Measurements from ENCODE around the gene OR9A2. TPM values are rescaled to one million over a fixed set of nuclear protein-coding genes. Genes with fewer than 3 reads are reported as not detected.
"Not testable (repeated sequence)": the region's sequence is repeated elsewhere in the genome, so short reads cannot be mapped to it uniquely, and the experiment has no call there.

Gene OR9A2
- total RNA-seq, 1 donor from 2014 or later = not detected

- FAIRE-seq = no peak
- Histone ChIP-seq H3K36me3 (ENCODE audit: control insufficient read depth, insufficient read depth, low read length) (no peaks in the 10 kb centered on the region), H3K27me3 (ENCODE audit: control insufficient read depth, insufficient read depth, low read length) (no peaks in the 10 kb centered on the region), H3K4me3 (ENCODE audit: low read depth, low read length) (no peak overlapping the region)
- no peak for TF ChIP-seq CTCF (IDR thresholded peaks at IDR 0.05; ENCODE audit: insufficient read depth, low read length, severe bottlenecking)
- no peak for DNase-seq (ENCODE audit: low read depth)
Measured at GRCh38 chr7:142992427-142992826, 34.5 kb downstream of the OR9A2 start.

DNA sequence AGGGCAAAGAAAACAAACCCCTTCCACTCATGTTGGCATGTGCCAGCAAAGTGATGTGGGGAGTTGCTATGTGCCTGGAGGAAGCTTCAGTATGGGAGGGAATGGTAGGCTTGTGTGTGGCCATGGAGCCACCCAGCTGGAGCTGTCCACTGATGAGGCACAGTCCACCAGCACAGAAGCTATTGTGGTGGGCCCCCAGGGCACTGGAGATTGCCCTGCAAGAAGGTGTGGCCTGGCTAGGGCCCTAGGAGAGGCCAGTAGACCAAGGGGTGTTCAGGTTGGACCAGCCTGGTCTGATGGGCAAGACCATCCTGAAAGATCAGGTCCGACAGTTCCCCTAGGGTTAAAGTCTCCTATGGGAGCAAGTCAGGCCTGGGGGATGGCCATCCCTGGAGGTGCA is 42.6 kb downstream of the OR9A2 start:
- Histone ChIP-seq H3K4me3 (ENCODE audit: low read depth, low read length) (no peak overlapping the region), H3K36me3 (ENCODE audit: control insufficient read depth, insufficient read depth, low read length) (no peaks in the 10 kb centered on the region), H3K27me3 (ENCODE audit: control insufficient read depth, insufficient read depth, low read length) (no peaks in the 10 kb centered on the region)
- DNase-seq (ENCODE audit: low read depth) (no peak), FAIRE-seq (peak; percentile 13)
- TF ChIP-seq CTCF (IDR thresholded peaks at IDR 0.05; ENCODE audit: insufficient read depth, low read length, severe bottlenecking) = no peak

- FAIRE-seq (no peak), DNase-seq (ENCODE audit: low read depth) (no peak)
- Histone ChIP-seq H3K4me3 (ENCODE audit: low read depth, low read length) (no peak overlapping the region), H3K36me3 (ENCODE audit: control insufficient read depth, insufficient read depth, low read length) (no peaks in the 10 kb centered on the region), H3K27me3 (ENCODE audit: control insufficient read depth, insufficient read depth, low read length) (no peaks in the 10 kb centered on the region)
- TF ChIP-seq CTCF (IDR thresholded peaks at IDR 0.05; ENCODE audit: insufficient read depth, low read length, severe bottlenecking) = no peak
Measured at GRCh38 chr7:142983825-142984224, 43.1 kb downstream of the OR9A2 start.

DNA sequence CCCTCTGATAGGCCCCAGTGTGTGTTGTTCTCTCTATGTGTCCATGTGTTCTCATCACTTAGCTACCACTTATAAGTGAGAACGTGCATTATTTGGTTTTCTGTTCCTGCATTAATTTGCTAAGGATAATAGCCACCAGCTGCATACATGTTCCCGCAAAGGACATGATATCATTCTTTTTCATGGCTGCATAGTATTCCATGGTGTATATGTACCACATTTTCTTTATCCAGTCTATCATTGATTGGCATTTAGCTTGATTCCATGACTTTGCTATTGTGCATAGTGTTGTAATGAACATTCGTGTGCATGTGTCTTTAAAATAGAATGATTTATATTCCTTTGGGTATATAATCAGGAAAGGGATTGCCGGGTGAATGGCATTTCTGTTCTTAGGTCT is 48.5 kb downstream of the OR9A2 start:
- DNase-seq (ENCODE audit: low read depth); FAIRE-seq; H3K27me3 ChIP-seq (ENCODE audit: control insufficient read depth, insufficient read depth, low read length); H3K4me3 ChIP-seq (ENCODE audit: low read depth, low read length); H3K36me3 ChIP-seq (ENCODE audit: control insufficient read depth, insufficient read depth, low read length): not testable (repeated sequence)

Other genes with a start within 250 kb of the OR9A2 start
- under 0.01 and 0.77 TPM in 2 replicates for gene EPHB6, start 172.1 kb downstream of the OR9A2 start, total RNA-seq
- gene TRPV6, start 141.4 kb downstream of the OR9A2 start, total RNA-seq = under 0.01 and 0.26 TPM in 2 replicates
- gene TRPV5, start 93.4 kb downstream of the OR9A2 start, total RNA-seq = under 0.01 TPM in 1 of 2 replicates, not detected in the other
- not detected in 2 replicates for gene LLCFC1, start 87.6 kb downstream of the OR9A2 start, total RNA-seq
- 0.13 TPM in 1 of 2 replicates, not detected in the other for gene KEL, start 64.8 kb downstream of the OR9A2 start, total RNA-seq
- not detected in 2 replicates for gene OR6V1, start 25.2 kb upstream of the OR9A2 start, total RNA-seq
- gene PIP, start 104.9 kb upstream of the OR9A2 start, total RNA-seq = not detected in 2 replicates
- gene TAS2R39, start 156.3 kb upstream of the OR9A2 start, total RNA-seq = not detected in 2 replicates
- gene TAS2R40, start 194.9 kb upstream of the OR9A2 start, total RNA-seq = not detected in 2 replicates
- gene GSTK1, start 236.3 kb upstream of the OR9A2 start, total RNA-seq = 60.6 and 69.9 TPM in 2 replicates

All from bronchial epithelial cell (primary cell).